Stomach (tissue), 9 donors: ENCODE results near the gene LFNG. TPM values are rescaled to one million over a fixed set of nuclear protein-coding genes. Genes with fewer than 3 reads are reported as not detected.

Source experiments
- DNase-seq, 2 donors: peaks; one replicate each; pipeline versions ENCODE4 v3.0.0 to v3.0.0-alpha.2; 2013 to 2019
- H3K27ac ChIP-seq, 5 donors: fragments of 200-600 bp in 4 of 5; sonication (generic) in 4 of 5; one replicate each; pipeline ENCODE4 v1.5.1; 2013 to 2019; ENCODE audit warnings: mild to moderate bottlenecking in 1 of 5, moderate library complexity in 1 of 5
- H3K27me3 ChIP-seq, 3 donors: fragments of 200-600 bp; sonication (generic); one replicate each; pipeline ENCODE4 v1.5.1; 2017 to 2019; ENCODE audit warnings: mixed run types in 1 of 3
- H3K36me3 ChIP-seq, 4 donors: fragments of 200-600 bp; sonication (generic); 1 replicate in 3 of 4; 2 replicates in 1 of 4; pipeline ENCODE4 v1.5.1; 2016 to 2019
- H3K4me1 ChIP-seq, 4 donors: fragments of 200-600 bp; sonication (generic); one replicate each; pipeline ENCODE4 v1.5.1; 2016 to 2019
- H3K4me3 ChIP-seq, 4 donors: fragments of 200-600 bp; sonication (generic) in 3 of 4; one replicate each; pipeline ENCODE4 v1.5.1; 2016 to 2019; ENCODE audit warnings: mild to moderate bottlenecking in 1 of 4
- H3K9me3 ChIP-seq, 4 donors: fragments of 200-600 bp; sonication (generic); one replicate each; pipeline ENCODE4 v1.5.1; 2016 to 2019
- EP300 ChIP-seq: sonication (generic); formaldehyde crosslinking; IDR thresholded peaks from one replicate; pipeline ENCODE4 v1.6.1; 2017; ENCODE audit warnings: antibody characterized with exemption
- POLR2A ChIP-seq, 4 donors: fragments of 450-650 bp; IDR thresholded peaks; one replicate each; pipeline ENCODE4 v1.6.1; 2016; ENCODE audit warnings: antibody characterized with exemption in 4 of 4, control low read depth in 2 of 4, mild to moderate bottlenecking in 1 of 4, moderate library complexity in 1 of 4
- POLR2AphosphoS5 ChIP-seq, 3 donors: sonication (generic); formaldehyde crosslinking; IDR thresholded peaks; one replicate each; pipeline ENCODE4 v1.6.1; 2016; ENCODE audit warnings: antibody characterized with exemption in 3 of 3
- WGBS, 5 donors: extraction: QIAGEN DNeasy Blood & Tissue Kit in 3 of 5; methylation state at CpG; one replicate each; pipeline versions ENCODE4 v1.1.5 to v1.1.7; 2013 to 2018; 5-methylcytosine and 5-hydroxymethylcytosine counted together
- intact Hi-C: fragments of 100-400 bp; cut with DNase I; formaldehyde crosslinking; loops from one replicate; pipeline ENCODE4 v1.15.1; 2023; ENCODE audit warnings: low total_unique reads
- polyA plus RNA-seq, 3 donors: library from polyadenylated mRNA; stranded (reverse); fragments of 200-250 nt; gene quantifications; one replicate each; pipeline ENCODE4 v1.2.3, GENCODE V29; 2013
- total RNA-seq, 5 donors: library from RNA; depleted of rRNA; stranded (reverse); fragments of >200 nt; gene quantifications; one replicate each; pipeline versions ENCODE4 v1.1.0 to v1.2.3, GENCODE V29; 2014 to 2016
- TF ChIP-seq, protein P1 (sequence below), 7 experiments: fragments of 450-650 bp in 4 of 7; fragments of 200-600 bp in 3 of 7; sonication (generic) in 3 of 7; IDR thresholded peaks; one replicate each; pipeline ENCODE4 v1.5.1; 2016 to 2019; ENCODE audit warnings: antibody characterized with exemption in 7 of 7, control low read depth in 2 of 7, mild to moderate bottlenecking in 1 of 7
- donor health status: healthy with polysubstance abuse.
- donor health status: Bipolar disorder and iron deficiency.
- donor health status: healthy.

The LFNG gene
- total and polyA plus RNA-seq, 8 donors = 8.0 to 103 (median 17.4) TPM

- Histone ChIP-seq H3K9me3 (no peaks in the 10 kb centered on the region), H3K27ac (no peak overlapping the region), H3K4me3 (no peak overlapping the region), H3K27me3 (peaks cover 0 to 18% (median 0%) of the 10 kb centered on the region in 3 donors), H3K36me3 (no peaks in the 10 kb centered on the region), H3K4me1 (peaks cover 37 to 50% (median 45%) of the 10 kb centered on the region in 4 donors)
- no peak for DNase-seq
- no peak for TF ChIP-seq POLR2A (IDR thresholded peaks at IDR 0.05)
- TF ChIP-seq POLR2AphosphoS5 (IDR thresholded peaks at IDR 0.05) = no peak
- TF ChIP-seq, protein P1, sequence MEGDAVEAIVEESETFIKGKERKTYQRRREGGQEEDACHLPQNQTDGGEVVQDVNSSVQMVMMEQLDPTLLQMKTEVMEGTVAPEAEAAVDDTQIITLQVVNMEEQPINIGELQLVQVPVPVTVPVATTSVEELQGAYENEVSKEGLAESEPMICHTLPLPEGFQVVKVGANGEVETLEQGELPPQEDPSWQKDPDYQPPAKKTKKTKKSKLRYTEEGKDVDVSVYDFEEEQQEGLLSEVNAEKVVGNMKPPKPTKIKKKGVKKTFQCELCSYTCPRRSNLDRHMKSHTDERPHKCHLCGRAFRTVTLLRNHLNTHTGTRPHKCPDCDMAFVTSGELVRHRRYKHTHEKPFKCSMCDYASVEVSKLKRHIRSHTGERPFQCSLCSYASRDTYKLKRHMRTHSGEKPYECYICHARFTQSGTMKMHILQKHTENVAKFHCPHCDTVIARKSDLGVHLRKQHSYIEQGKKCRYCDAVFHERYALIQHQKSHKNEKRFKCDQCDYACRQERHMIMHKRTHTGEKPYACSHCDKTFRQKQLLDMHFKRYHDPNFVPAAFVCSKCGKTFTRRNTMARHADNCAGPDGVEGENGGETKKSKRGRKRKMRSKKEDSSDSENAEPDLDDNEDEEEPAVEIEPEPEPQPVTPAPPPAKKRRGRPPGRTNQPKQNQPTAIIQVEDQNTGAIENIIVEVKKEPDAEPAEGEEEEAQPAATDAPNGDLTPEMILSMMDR (IDR thresholded peaks at IDR 0.05) = no peak
- no peak for TF ChIP-seq EP300
- WGBS, 5 donors = 92 to 98% (median 93%) methylated on average over 6 to 15 of the region's 15 CpGs
- intact Hi-C loops = no loop called here
These were observed 4.0 kb upstream of the LFNG start for GRCh38 chr7:2515424-2516193.

DNA sequence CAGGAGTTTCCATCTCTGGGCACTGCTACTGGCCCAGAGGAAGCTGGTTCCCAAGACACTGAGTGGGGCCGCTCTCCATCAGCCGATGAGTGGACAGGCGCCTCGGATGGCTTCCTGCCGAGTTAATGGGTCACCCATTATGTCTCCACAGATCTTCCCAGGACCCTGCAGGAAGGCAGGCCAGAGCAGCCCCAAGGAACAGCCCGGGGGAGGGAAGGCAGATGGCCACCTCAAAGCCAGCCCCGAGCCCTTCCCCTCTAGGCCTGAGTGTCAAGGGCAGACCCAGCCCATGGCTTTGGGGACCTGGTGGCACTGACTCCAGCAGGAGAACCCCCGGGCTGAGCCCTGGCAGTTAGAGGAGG is 3.4 kb upstream of the LFNG start:
- no peak overlapping the region for H3K27ac ChIP-seq
- H3K4me1 ChIP-seq = peaks cover 37 to 50% (median 45%) of the 10 kb centered on the region in 4 donors
- DNase-seq = no peak
- H3K4me3 ChIP-seq = no peak overlapping the region
- H3K36me3 ChIP-seq = no peaks in the 10 kb centered on the region
- 74 to 97% (median 88%) methylated on average over 5 to 8 of the region's 8 CpGs for WGBS, 5 donors
- intact Hi-C loops = no loop called here
- H3K27me3 ChIP-seq = peaks cover 0 to 24% (median 5%) of the 10 kb centered on the region in 3 donors
- TF ChIP-seq, protein P1 (IDR thresholded peaks at IDR 0.05) = no peak
- TF ChIP-seq POLR2A (IDR thresholded peaks at IDR 0.05) (no peak), EP300 (no peak), POLR2AphosphoS5 (IDR thresholded peaks at IDR 0.05) (no peak)
- no peaks in the 10 kb centered on the region for H3K9me3 ChIP-seq

- Histone ChIP-seq H3K4me1 (peaks cover 37 to 50% (median 45%) of the 10 kb centered on the region in 4 donors), H3K27me3 (peaks cover 0 to 32% (median 8%) of the 10 kb centered on the region in 3 donors), H3K9me3 (no peaks in the 10 kb centered on the region), H3K27ac (no peak overlapping the region), H3K4me3 (no peak overlapping the region), H3K36me3 (no peaks in the 10 kb centered on the region)
- 60 to 84% (median 74%) methylated on average over 8 of the region's 8 CpGs for WGBS, 5 donors
- intact Hi-C loops = no loop called here
- no peak for DNase-seq
- TF ChIP-seq, protein P1 (IDR thresholded peaks at IDR 0.05) = no peak
- TF ChIP-seq EP300 (no peak), POLR2AphosphoS5 (IDR thresholded peaks at IDR 0.05) (no peak)
These were observed 2.5 kb upstream of the LFNG start for GRCh38 chr7:2517026-2517425.

GRCh38 chr7:2517678-2518507 is 1.7 kb upstream of the LFNG start:
- intact Hi-C loops = no loop called here
- no peak for TF ChIP-seq POLR2A (IDR thresholded peaks at IDR 0.05)
- TF ChIP-seq, protein P1 (IDR thresholded peaks at IDR 0.05) = no peak
- TF ChIP-seq POLR2AphosphoS5 (IDR thresholded peaks at IDR 0.05) = no peak
- no peak for TF ChIP-seq EP300
- H3K4me1 ChIP-seq = peaks cover 41 to 50% (median 45%) of the 10 kb centered on the region in 4 donors
- H3K36me3 ChIP-seq = no peaks in the 10 kb centered on the region
- H3K9me3 ChIP-seq = no peaks in the 10 kb centered on the region
- no peak overlapping the region for H3K4me3 ChIP-seq
- H3K27me3 ChIP-seq = peaks cover 0 to 41% (median 8%) of the 10 kb centered on the region in 3 donors
- H3K27ac ChIP-seq = no peak overlapping the region
- WGBS, 5 donors = 64 to 83% (median 78%) methylated on average over 13 to 18 of the region's 18 CpGs
- no peak for DNase-seq
